Vagina (tissue), 2 donors: ENCODE measurements around the gene EEF1G.

Experiments
- POLR2A ChIP-seq, 2 donors: fragments of 450-650 bp; IDR thresholded peaks; one replicate each; pipeline ENCODE4 v1.6.1; 2017; ENCODE audit warnings: antibody characterized with exemption in 2 of 2, mild to moderate bottlenecking in 2 of 2, moderate library complexity in 2 of 2
- POLR2AphosphoS5 ChIP-seq, 2 donors: sonication (generic); formaldehyde crosslinking; IDR thresholded peaks; one replicate each; pipeline ENCODE4 v1.9.0; 2017; ENCODE audit warnings: antibody characterized with exemption in 2 of 2, mild to moderate bottlenecking in 2 of 2, low read depth in 1 of 2; ENCODE audit not compliant: insufficient read depth in 1 of 2
- TF ChIP-seq, protein P1 (sequence below), 3 experiments: fragments of 450-650 bp in 2 of 3; fragments of 200-600 bp in 1 of 3; sonication (generic) in 1 of 3; IDR thresholded peaks; one replicate each; pipeline ENCODE4 v1.5.1; 2017 to 2019; ENCODE audit warnings: antibody characterized with exemption in 3 of 3, mild to moderate bottlenecking in 2 of 3, moderate library complexity in 2 of 3

DNA sequence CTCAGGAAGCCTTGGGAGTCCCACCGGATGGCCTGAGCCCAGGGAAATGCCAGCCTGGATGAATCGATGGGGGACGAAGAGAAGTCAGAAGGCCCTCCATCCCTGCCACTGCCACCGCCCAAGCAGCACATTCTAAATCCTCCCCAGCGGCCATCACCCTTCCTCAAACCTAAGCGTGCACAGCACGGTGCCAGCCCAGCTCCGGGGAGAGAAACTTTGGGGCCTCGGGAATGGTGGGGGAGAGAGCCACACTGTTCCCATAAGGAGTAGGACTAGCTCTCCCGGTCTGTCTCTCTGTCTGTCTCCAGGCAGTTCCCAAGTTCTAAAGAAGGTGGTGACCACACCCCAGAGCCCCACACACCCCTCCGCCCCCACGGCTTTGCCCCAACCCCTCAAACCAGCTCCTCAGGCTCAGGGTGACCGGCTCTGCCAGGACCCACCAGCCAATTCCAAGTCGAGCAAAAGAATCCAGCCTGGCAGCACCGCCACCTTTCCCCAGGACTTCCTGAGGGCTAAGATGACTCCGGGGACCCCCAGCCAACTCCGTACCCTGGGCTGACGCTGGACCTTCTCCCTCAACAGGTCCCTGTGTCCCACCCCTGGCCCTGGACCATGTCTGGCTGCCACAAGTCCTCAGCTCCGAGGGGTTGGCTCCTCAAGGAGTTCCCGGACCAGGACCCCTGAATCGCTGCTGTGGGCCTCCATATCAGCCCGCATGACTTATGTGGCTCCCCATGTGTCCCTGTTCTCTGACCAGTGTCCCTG lies 29.8 kb downstream of the EEF1G start:
- TF ChIP-seq, protein P1, sequence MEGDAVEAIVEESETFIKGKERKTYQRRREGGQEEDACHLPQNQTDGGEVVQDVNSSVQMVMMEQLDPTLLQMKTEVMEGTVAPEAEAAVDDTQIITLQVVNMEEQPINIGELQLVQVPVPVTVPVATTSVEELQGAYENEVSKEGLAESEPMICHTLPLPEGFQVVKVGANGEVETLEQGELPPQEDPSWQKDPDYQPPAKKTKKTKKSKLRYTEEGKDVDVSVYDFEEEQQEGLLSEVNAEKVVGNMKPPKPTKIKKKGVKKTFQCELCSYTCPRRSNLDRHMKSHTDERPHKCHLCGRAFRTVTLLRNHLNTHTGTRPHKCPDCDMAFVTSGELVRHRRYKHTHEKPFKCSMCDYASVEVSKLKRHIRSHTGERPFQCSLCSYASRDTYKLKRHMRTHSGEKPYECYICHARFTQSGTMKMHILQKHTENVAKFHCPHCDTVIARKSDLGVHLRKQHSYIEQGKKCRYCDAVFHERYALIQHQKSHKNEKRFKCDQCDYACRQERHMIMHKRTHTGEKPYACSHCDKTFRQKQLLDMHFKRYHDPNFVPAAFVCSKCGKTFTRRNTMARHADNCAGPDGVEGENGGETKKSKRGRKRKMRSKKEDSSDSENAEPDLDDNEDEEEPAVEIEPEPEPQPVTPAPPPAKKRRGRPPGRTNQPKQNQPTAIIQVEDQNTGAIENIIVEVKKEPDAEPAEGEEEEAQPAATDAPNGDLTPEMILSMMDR (IDR thresholded peaks at IDR 0.05) = no peak
- TF ChIP-seq POLR2A (IDR thresholded peaks at IDR 0.05) (no peak), POLR2AphosphoS5 (IDR thresholded peaks at IDR 0.05; ENCODE audit: insufficient read depth in 1 of 2, low read depth in 1 of 2) (no peak)
